ENCODE measurements around the gene SDHA.

Gene SDHA

DNA sequence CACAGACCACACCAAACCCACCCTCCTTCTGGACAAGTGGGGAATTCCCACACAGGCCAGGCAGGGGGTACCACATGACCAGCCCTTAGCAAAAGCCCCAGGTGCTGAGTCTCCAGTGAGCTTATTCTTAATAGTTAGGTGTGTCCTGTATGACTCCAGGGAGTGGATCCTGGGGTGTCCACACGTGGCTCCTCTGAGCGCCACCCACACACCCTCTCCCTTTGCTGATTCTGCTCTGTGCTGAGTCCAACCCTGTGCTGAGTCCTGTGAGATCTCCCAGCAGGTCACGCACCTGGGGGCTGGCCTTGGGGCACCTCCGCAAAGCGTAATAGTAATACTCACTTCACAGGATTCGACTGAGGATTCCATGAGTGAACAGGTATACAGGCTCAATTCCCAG, 14.1 kb upstream of the SDHA start:
- no peak overlapping the region for H3K4me3 ChIP-seq (ENCODE audit: low read depth, low read length)
- TF ChIP-seq, protein P1, sequence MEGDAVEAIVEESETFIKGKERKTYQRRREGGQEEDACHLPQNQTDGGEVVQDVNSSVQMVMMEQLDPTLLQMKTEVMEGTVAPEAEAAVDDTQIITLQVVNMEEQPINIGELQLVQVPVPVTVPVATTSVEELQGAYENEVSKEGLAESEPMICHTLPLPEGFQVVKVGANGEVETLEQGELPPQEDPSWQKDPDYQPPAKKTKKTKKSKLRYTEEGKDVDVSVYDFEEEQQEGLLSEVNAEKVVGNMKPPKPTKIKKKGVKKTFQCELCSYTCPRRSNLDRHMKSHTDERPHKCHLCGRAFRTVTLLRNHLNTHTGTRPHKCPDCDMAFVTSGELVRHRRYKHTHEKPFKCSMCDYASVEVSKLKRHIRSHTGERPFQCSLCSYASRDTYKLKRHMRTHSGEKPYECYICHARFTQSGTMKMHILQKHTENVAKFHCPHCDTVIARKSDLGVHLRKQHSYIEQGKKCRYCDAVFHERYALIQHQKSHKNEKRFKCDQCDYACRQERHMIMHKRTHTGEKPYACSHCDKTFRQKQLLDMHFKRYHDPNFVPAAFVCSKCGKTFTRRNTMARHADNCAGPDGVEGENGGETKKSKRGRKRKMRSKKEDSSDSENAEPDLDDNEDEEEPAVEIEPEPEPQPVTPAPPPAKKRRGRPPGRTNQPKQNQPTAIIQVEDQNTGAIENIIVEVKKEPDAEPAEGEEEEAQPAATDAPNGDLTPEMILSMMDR (IDR thresholded peaks at IDR 0.05; ENCODE audit: borderline replicate concordance, insufficient read depth, low read depth, low read length): no peak

- no peak overlapping the region for H3K4me3 ChIP-seq (ENCODE audit: low read depth, low read length)
- TF ChIP-seq, protein P1 (IDR thresholded peaks at IDR 0.05; ENCODE audit: borderline replicate concordance, insufficient read depth, low read depth, low read length): no peak
Measured at GRCh38 chr5:204462-204861, 13.7 kb upstream of the SDHA start.

DNA sequence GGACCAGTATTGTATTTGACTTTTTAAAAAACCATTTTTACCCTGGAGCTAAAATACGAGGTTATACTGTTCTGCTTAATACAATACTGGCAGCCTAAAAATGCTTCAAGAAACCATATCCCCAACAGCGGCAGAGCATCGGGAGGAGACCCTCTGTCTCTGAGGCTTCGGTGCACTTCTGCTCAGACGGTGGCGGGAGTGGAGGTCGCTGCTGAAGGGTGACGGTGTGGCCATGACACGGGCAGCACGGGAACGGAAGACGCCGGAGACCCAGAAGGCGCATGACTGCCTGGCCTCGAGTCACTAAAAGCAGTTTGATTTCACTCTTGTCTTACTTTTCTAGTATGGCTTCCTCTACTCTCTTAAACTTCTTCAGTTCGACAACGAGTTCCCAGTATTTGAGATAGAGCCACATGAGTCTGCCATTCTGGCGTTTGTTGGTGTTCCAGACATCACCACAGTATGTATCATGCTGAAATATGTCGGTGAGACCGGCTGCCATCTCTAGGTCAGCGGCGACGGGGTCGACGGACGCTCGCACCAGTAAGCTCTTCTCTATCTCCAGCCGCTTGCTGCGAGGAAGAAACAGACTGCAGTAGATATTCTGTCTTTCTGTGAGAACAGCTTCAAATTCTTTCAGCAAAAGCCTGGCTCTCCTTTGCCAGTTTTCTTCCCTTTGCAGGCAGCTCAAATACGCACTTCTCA, 13.0 kb upstream of the SDHA start:
- no peak overlapping the region for H3K4me3 ChIP-seq (ENCODE audit: low read depth, low read length)
- TF ChIP-seq, protein P1 (IDR thresholded peaks at IDR 0.05; ENCODE audit: borderline replicate concordance, insufficient read depth, low read depth, low read length): no peak

- TF ChIP-seq, protein P1 (IDR thresholded peaks at IDR 0.05; ENCODE audit: borderline replicate concordance, insufficient read depth, low read depth, low read length): no peak
- no peak overlapping the region for H3K4me3 ChIP-seq (ENCODE audit: low read depth, low read length)
Measured at GRCh38 chr5:206406-206805, 11.7 kb upstream of the SDHA start.

GRCh38 chr5:206927-207536, 11.1 kb upstream of the SDHA start:
- TF ChIP-seq, protein P1 (IDR thresholded peaks at IDR 0.05; ENCODE audit: borderline replicate concordance, insufficient read depth, low read depth, low read length): no peak
- H3K4me3 ChIP-seq (ENCODE audit: low read depth, low read length): no peak overlapping the region

DNA sequence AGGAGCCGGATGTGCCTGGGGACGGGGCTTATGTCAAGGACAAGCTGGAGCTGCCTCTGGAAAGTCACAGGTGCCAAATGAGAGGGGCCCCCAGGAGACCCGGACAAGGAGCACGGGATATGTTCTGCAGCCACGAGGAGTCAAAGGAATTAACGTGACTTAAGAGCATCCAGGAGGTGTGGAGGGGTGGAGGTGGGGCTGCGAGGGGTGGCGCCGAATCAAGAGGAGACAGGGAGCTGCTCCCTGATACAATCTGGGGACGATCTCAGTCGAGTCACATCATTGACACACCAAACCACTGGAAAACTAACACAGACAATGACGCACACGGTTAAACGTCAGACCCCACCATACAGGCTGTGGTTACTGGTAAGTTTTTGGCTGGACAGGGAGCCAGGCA, 10.5 kb upstream of the SDHA start:
- H3K4me3 ChIP-seq (ENCODE audit: low read depth, low read length): no peak overlapping the region
- TF ChIP-seq, protein P1 (IDR thresholded peaks at IDR 0.05; ENCODE audit: borderline replicate concordance, insufficient read depth, low read depth, low read length): no peak
